ENCODE measurements around the gene ESPNL. TPM values are rescaled to one million over a fixed set of nuclear protein-coding genes. Genes with fewer than 3 reads are reported as not detected.

The ESPNL gene
- total RNA-seq, 1 donor from 2014 or later = not detected

DNA sequence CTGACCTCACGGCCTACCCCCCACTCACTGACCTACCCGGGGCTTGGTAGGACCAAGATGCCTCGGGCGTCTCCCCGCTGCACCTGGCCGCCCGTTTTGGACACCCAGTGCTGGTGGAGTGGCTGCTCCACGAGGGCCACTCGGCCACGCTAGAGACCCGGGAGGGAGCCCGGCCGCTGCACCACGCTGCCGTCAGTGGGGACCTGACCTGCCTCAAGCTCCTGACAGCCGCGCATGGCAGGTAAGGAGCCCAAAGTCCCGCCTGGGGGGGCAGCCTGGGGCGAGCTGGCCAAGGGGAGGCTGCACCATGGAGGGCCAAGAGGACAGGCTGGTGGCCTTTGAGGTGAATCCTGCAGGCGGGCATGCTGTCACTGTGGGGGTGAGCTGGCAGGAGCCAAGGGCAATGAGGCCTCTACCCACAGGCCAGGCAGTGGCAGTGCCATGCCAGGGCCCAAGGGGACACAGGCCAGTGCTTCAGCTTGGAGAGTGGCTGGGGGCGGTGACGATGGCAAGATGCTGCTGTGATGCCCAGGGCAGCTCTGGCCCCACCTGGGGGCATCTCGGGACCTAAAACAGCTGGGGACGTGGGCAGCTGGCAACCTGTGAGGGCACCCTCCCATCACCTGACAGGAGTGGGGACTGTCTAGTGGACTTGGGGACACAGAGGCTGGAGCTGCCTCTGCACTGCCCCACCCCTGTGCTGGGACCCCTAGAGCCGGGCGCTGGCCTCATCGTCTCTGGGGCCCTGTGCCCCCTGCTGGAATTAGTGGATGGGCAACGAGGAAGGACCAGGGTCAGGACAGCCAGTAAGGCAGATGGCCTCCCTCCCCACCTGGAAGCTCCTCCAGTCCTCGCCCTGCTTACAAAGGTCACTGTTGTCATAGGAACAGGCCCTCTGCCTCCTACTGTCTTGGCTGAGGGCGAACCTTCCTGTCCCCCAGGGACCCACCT is 2.0 kb downstream of the ESPNL start:
- H3K36me3 Mint-ChIP-seq (ENCODE audit: unreplicated experiment) = no peaks in the 10 kb centered on the region
- no peak overlapping the region for H3K27ac Mint-ChIP-seq (ENCODE audit: unreplicated experiment)
- no peaks in the 10 kb centered on the region for H3K4me1 Mint-ChIP-seq (ENCODE audit: unreplicated experiment)
- peak; percentile 83 for DNase-seq (ENCODE audit: extremely low spot score, unreplicated experiment)
- H3K27me3 Mint-ChIP-seq (ENCODE audit: unreplicated experiment) = no peaks in the 10 kb centered on the region
- H3K4me3 Mint-ChIP-seq (ENCODE audit: unreplicated experiment) = no peak overlapping the region
- H3K9me3 Mint-ChIP-seq (ENCODE audit: unreplicated experiment) = no peaks in the 10 kb centered on the region
- TF ChIP-seq, protein P1, sequence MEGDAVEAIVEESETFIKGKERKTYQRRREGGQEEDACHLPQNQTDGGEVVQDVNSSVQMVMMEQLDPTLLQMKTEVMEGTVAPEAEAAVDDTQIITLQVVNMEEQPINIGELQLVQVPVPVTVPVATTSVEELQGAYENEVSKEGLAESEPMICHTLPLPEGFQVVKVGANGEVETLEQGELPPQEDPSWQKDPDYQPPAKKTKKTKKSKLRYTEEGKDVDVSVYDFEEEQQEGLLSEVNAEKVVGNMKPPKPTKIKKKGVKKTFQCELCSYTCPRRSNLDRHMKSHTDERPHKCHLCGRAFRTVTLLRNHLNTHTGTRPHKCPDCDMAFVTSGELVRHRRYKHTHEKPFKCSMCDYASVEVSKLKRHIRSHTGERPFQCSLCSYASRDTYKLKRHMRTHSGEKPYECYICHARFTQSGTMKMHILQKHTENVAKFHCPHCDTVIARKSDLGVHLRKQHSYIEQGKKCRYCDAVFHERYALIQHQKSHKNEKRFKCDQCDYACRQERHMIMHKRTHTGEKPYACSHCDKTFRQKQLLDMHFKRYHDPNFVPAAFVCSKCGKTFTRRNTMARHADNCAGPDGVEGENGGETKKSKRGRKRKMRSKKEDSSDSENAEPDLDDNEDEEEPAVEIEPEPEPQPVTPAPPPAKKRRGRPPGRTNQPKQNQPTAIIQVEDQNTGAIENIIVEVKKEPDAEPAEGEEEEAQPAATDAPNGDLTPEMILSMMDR (IDR thresholded peaks at IDR 0.05) = no peak

DNA sequence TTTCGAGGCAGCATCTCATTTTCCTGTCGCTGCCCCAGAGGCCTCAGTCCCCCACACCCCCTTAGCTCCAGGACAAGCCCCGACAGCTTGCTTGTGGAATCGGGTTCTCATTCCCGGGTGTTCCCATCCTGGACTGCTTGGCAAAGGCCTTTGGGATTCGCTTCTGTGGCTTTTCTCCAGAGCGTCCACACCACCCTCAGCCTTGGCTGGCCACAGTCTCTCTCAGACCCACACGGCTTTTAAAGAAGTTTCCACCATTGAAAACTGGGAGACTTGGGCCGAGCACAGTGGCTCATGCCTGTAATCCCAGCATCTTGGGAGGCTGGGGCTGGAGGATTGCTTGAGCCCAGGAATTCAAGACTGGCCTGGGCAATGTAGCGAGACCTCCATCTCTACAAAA is 2.7 kb downstream of the ESPNL start:
- DNase-seq (ENCODE audit: extremely low spot score, unreplicated experiment) = peak; percentile 65
- TF ChIP-seq, protein P1 (IDR thresholded peaks at IDR 0.05) = no peak
- Mint-ChIP-seq H3K36me3 (ENCODE audit: unreplicated experiment) (no peaks in the 10 kb centered on the region), H3K9me3 (ENCODE audit: unreplicated experiment) (no peaks in the 10 kb centered on the region), H3K4me1 (ENCODE audit: unreplicated experiment) (no peaks in the 10 kb centered on the region), H3K27ac (ENCODE audit: unreplicated experiment) (no peak overlapping the region), H3K4me3 (ENCODE audit: unreplicated experiment) (no peak overlapping the region), H3K27me3 (ENCODE audit: unreplicated experiment) (no peaks in the 10 kb centered on the region)

DNA sequence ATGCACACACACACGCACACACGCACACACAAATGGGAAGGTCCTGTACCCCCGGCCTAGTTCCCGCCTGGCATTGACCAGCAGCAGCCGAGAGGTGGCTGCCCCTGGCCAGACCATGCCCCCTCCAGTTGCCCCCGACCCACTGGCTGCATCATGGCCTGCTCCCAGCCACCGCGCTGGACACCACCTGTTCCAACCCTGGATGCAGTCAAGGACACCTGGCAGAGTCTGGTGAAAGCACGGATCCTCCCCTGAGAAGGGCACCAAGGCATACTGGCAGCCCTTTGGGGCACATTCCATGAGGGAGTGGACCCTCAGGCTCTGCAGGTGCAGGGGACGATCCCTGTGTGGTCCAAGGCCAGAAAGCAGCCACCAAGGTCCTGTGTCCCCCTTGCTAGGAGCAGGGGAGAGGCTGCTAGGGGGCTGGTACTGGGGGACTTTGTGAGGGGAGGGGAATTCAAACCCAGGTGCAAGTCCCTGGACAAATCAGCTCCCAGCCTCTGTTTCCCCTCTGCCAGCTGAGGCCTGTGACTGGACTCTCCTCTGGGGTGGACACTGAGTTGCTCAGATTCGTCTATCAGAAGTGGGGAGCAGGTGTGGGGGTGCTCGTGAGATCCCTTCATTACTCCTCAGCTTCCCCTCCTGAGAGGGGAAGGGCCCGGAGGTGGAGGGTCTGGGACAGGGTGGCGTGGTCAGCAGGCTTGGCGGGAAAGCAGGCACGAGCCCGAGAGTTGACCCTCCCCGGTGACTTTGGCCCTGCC is 3.5 kb downstream of the ESPNL start:
- peaks cover 5% of the 10 kb centered on the region for H3K4me1 Mint-ChIP-seq (ENCODE audit: unreplicated experiment)
- H3K36me3 Mint-ChIP-seq (ENCODE audit: unreplicated experiment) = no peaks in the 10 kb centered on the region
- TF ChIP-seq, protein P1 (IDR thresholded peaks at IDR 0.05) = no peak

DNA sequence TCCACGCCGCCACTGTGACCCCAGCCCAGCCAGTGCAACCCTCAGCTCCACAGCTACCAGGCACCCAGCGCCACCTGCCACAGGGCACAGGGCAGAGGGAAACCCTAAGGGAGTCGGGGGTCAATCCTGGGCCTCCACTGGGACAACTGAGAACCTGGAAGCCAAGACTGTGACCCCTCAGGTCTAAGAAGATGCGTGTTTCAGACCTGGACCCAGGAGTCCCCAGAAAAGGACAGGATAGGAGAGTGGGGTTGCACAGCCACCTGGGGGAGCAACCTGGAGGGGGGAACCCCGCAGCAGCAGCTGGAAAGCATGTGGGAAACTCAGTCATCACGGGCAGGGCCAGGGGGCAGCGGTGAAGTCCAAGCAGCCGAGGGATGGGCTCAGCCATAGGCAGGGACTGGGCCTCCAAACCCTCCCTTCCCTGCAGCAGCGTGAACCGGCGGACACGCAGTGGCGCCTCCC is 4.1 kb downstream of the ESPNL start:
- no peak overlapping the region for H3K27ac Mint-ChIP-seq (ENCODE audit: unreplicated experiment)
- no peaks in the 10 kb centered on the region for H3K27me3 Mint-ChIP-seq (ENCODE audit: unreplicated experiment)
- TF ChIP-seq, protein P1 (IDR thresholded peaks at IDR 0.05) = no peak
- H3K36me3 Mint-ChIP-seq (ENCODE audit: unreplicated experiment) = no peaks in the 10 kb centered on the region
- no peak overlapping the region for H3K4me3 Mint-ChIP-seq (ENCODE audit: unreplicated experiment)
- DNase-seq (ENCODE audit: extremely low spot score, unreplicated experiment) = peak; percentile 70
- no peaks in the 10 kb centered on the region for H3K9me3 Mint-ChIP-seq (ENCODE audit: unreplicated experiment)
- peaks cover 11% of the 10 kb centered on the region for H3K4me1 Mint-ChIP-seq (ENCODE audit: unreplicated experiment)

More for the DNA sequence above, 3.5 kb downstream of the ESPNL start:
- Mint-ChIP-seq H3K4me3 (ENCODE audit: unreplicated experiment) (no peak overlapping the region), H3K27ac (ENCODE audit: unreplicated experiment) (no peak overlapping the region), H3K27me3 (ENCODE audit: unreplicated experiment) (no peaks in the 10 kb centered on the region), H3K9me3 (ENCODE audit: unreplicated experiment) (no peaks in the 10 kb centered on the region)
- DNase-seq (ENCODE audit: extremely low spot score, unreplicated experiment) = peak; percentile 81
